K562 (cell line): ENCODE results near the gene TPMT.

Experiments used
- FOXK2 ChIP-seq, 2 experiments: fragments of 450-650 bp; IDR thresholded peaks in 1 of 2; conservative IDR thresholded peaks in 1 of 2; 2 replicates each; pipeline ENCODE4 v1.6.1; 2016; ENCODE audit warnings: low read depth in 2 of 2, mild to moderate bottlenecking in 1 of 2
- HCFC1 ChIP-seq: IDR thresholded peaks from 2 replicates; pipeline ENCODE4 v1.6.1; 2012; ENCODE audit warnings: low read depth, low read length, improper control_type of control experiment
- RNF2 ChIP-seq: sonication (generic); IDR thresholded peaks from 2 replicates; pipeline ENCODE4 v1.6.1; 2016
- ZNF253 ChIP-seq: fragments of 250-450 bp; sonication (Bioruptor Pico); conservative IDR thresholded peaks from 2 replicates; pipeline ENCODE4 v1.6.1; 2021; ENCODE audit warnings: mild to moderate bottlenecking
- ZNF79 ChIP-seq: fragments of 250-450 bp; sonication (Bioruptor Pico); IDR thresholded peaks from 2 replicates; pipeline ENCODE4 v1.4.0; 2020; ENCODE audit warnings: low read depth, mild to moderate bottlenecking, moderate library complexity
- TF ChIP-seq, protein P1 (sequence below): fragments of 200-600 bp; sonication (generic); IDR thresholded peaks from one replicate; pipeline ENCODE4 v1.6.1; 2012; ENCODE audit warnings: mild to moderate bottlenecking, low read depth, low read length, inconsistent platforms

DNA sequence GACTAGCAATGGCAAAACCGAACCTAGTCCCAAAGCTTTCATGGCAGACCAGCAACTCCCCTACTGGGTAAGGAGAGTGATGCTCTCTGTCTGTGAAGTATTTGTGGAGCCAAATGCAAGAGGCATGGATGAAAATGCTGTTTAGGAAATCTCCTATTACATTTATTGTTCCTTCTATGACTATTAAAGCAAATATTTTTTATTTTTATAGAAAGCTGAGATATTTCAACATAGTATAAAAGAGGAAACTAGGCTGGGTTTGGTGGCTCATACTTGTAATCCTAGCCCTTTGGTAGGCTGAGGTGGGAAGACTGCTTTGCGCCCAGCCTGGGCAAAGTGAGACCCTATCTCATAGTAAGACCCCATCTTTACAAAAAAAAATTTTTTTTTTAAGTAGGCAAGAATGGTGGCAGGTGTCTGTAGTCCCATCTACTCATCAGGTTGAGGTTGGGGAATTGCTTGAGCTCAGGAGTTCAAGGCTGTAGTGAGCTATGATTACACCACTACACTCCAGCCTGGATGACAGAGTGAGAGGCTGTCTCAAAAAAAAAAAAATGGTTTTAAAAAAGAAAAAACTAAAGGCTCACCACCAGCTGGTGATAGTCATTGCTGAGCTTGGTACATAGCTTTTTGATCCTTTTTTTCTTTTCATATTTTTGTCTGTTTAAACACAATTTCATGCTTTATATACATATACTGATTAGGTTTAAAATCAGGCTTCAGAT, 11.6 kb upstream of the TPMT start:
- TF ChIP-seq FOXK2 (conservative IDR thresholded peaks at IDR 0.05 in 1 of 2, IDR thresholded peaks at IDR 0.05 in 1 of 2; ENCODE audit: low read depth in 2 of 2): no peak
- TF ChIP-seq, protein P1, sequence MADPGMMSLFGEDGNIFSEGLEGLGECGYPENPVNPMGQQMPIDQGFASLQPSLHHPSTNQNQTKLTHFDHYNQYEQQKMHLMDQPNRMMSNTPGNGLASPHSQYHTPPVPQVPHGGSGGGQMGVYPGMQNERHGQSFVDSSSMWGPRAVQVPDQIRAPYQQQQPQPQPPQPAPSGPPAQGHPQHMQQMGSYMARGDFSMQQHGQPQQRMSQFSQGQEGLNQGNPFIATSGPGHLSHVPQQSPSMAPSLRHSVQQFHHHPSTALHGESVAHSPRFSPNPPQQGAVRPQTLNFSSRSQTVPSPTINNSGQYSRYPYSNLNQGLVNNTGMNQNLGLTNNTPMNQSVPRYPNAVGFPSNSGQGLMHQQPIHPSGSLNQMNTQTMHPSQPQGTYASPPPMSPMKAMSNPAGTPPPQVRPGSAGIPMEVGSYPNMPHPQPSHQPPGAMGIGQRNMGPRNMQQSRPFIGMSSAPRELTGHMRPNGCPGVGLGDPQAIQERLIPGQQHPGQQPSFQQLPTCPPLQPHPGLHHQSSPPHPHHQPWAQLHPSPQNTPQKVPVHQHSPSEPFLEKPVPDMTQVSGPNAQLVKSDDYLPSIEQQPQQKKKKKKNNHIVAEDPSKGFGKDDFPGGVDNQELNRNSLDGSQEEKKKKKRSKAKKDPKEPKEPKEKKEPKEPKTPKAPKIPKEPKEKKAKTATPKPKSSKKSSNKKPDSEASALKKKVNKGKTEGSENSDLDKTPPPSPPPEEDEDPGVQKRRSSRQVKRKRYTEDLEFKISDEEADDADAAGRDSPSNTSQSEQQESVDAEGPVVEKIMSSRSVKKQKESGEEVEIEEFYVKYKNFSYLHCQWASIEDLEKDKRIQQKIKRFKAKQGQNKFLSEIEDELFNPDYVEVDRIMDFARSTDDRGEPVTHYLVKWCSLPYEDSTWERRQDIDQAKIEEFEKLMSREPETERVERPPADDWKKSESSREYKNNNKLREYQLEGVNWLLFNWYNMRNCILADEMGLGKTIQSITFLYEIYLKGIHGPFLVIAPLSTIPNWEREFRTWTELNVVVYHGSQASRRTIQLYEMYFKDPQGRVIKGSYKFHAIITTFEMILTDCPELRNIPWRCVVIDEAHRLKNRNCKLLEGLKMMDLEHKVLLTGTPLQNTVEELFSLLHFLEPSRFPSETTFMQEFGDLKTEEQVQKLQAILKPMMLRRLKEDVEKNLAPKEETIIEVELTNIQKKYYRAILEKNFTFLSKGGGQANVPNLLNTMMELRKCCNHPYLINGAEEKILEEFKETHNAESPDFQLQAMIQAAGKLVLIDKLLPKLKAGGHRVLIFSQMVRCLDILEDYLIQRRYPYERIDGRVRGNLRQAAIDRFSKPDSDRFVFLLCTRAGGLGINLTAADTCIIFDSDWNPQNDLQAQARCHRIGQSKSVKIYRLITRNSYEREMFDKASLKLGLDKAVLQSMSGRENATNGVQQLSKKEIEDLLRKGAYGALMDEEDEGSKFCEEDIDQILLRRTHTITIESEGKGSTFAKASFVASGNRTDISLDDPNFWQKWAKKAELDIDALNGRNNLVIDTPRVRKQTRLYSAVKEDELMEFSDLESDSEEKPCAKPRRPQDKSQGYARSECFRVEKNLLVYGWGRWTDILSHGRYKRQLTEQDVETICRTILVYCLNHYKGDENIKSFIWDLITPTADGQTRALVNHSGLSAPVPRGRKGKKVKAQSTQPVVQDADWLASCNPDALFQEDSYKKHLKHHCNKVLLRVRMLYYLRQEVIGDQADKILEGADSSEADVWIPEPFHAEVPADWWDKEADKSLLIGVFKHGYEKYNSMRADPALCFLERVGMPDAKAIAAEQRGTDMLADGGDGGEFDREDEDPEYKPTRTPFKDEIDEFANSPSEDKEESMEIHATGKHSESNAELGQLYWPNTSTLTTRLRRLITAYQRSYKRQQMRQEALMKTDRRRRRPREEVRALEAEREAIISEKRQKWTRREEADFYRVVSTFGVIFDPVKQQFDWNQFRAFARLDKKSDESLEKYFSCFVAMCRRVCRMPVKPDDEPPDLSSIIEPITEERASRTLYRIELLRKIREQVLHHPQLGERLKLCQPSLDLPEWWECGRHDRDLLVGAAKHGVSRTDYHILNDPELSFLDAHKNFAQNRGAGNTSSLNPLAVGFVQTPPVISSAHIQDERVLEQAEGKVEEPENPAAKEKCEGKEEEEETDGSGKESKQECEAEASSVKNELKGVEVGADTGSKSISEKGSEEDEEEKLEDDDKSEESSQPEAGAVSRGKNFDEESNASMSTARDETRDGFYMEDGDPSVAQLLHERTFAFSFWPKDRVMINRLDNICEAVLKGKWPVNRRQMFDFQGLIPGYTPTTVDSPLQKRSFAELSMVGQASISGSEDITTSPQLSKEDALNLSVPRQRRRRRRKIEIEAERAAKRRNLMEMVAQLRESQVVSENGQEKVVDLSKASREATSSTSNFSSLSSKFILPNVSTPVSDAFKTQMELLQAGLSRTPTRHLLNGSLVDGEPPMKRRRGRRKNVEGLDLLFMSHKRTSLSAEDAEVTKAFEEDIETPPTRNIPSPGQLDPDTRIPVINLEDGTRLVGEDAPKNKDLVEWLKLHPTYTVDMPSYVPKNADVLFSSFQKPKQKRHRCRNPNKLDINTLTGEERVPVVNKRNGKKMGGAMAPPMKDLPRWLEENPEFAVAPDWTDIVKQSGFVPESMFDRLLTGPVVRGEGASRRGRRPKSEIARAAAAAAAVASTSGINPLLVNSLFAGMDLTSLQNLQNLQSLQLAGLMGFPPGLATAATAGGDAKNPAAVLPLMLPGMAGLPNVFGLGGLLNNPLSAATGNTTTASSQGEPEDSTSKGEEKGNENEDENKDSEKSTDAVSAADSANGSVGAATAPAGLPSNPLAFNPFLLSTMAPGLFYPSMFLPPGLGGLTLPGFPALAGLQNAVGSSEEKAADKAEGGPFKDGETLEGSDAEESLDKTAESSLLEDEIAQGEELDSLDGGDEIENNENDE: no peak
- TF ChIP-seq RNF2: no peak
- TF ChIP-seq ZNF79 (CRISPR knock-in tag): no peak
- TF ChIP-seq HCFC1: no peak
- TF ChIP-seq ZNF253: no peak
